Left lung (tissue), 8 donors: ENCODE data around the gene CYP2C18. TPM values are rescaled to one million over a fixed set of nuclear protein-coding genes. Genes with fewer than 3 reads are reported as not detected.

Source experiments
- polyA plus RNA-seq, 6 donors: library from polyadenylated mRNA; unstranded; fragments of 120-200 nt; gene quantifications; one replicate each; pipeline ENCODE4 v1.2.1, GENCODE V29; 2013; ENCODE audit not compliant: insufficient read length in 6 of 6
- total RNA-seq, 2 donors: library from RNA; stranded (reverse); fragmentation: NEBNext Ultra II Directional; extraction: Animal tissue kit (Norgen Biotek cat#: 25700); gene quantifications; one replicate each; pipeline ENCODE4 v1.2.1, GENCODE V29; 2021
- donor health status: DM: no; HTN: yes; CAD: no.
- donor health status: DM: no; HTN: no; CAD: no.

The CYP2C18 gene
- total and polyA plus RNA-seq, 8 donors = 0.30 to 2.1 (median 0.58) TPM

Other genes starting within 250 kb of the CYP2C18 start
- 10 to 100 TPM; 20.0 to 32.9 TPM for gene HELLS, start 137.9 kb upstream of the CYP2C18 start, total RNA-seq
- gene HELLS, start 137.9 kb upstream of the CYP2C18 start, polyA plus RNA-seq = 10 to 100 TPM; 28.4 to 47.5 (median 37.6) TPM
- under 1 TPM in 1 of 2 donors, not detected in 1; 0.61 TPM for gene CYP2C19, start 79.0 kb downstream of the CYP2C18 start, total RNA-seq
- under 1 TPM in 4 of 6 donors, not detected in 2; 0.11 to 0.17 (median 0.13) TPM for gene CYP2C19, start 79.0 kb downstream of the CYP2C18 start, polyA plus RNA-seq